ENCODE results near the gene TRMT112. TPM values are rescaled to one million over a fixed set of nuclear protein-coding genes. Genes with fewer than 3 reads are reported as not detected.

TRMT112 gene
- total RNA-seq, 3 donors from 2014 or later, result 206 to 266 (median 262) TPM

DNA sequence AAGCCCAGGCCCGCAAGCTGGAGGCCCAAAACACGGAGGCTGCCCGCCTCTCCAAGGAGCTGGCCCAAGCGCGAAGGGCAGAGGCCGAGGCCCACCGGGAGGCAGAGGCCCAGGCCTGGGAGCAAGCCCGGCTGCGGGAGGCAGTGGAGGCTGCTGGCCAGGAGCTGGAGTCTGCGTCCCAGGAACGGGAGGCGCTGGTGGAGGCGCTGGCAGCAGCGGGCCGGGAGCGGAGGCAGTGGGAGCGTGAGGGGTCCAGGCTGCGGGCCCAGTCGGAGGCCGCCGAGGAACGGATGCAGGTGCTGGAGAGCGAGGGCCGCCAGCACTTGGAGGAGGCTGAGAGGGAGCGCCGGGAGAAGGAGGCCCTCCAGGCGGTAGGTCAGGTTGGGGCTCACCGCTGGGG is 27.4 kb upstream of the TRMT112 start:
- Histone ChIP-seq H3K9me3 (no peaks in the 10 kb centered on the region), H3K4me1 (peaks cover 0 to 4% of the 10 kb centered on the region in 2 donors), H3K27ac (no peak overlapping the region), H3K4me3 (no peak overlapping the region), H3K27me3 (no peaks in the 10 kb centered on the region), H3K36me3 (no peaks in the 10 kb centered on the region)
- DNase-seq (ENCODE audit: low spot score in 2 of 2), result no peak
- intact Hi-C loops (cut with DNase I; ENCODE audit: low total_unique reads), result no loop called here
- TF ChIP-seq POLR2A (IDR thresholded peaks at IDR 0.05) (no peak), CTCF (IDR thresholded peaks at IDR 0.05) (no peak), POLR2AphosphoS5 (IDR thresholded peaks at IDR 0.05) (no peak)

GRCh38 chr11:64343767-64344559 is 26.6 kb upstream of the TRMT112 start:
- H3K9me3 ChIP-seq, result no peaks in the 10 kb centered on the region
- intact Hi-C loops (cut with DNase I; ENCODE audit: low total_unique reads), result no loop called here
- TF ChIP-seq POLR2AphosphoS5 (IDR thresholded peaks at IDR 0.05) (no peak), CTCF (IDR thresholded peaks at IDR 0.05) (no peak), POLR2A (IDR thresholded peaks at IDR 0.05) (no peak)
- no peak overlapping the region for H3K4me3 ChIP-seq
- DNase-seq (ENCODE audit: low spot score in 2 of 2), result no peak
- no peaks in the 10 kb centered on the region for H3K36me3 ChIP-seq
- no peaks in the 10 kb centered on the region for H3K27me3 ChIP-seq
- no peak overlapping the region for H3K27ac ChIP-seq
- peaks cover 0 to 4% of the 10 kb centered on the region in 2 donors for H3K4me1 ChIP-seq

- peak overlapping the region in 2 of 3 donors; percentile 44 to 63 for H3K4me3 ChIP-seq
- intact Hi-C loops (cut with DNase I; ENCODE audit: low total_unique reads), result no loop called here
- no peaks in the 10 kb centered on the region for H3K36me3 ChIP-seq
- peaks cover 0 to 4% of the 10 kb centered on the region in 2 donors for H3K4me1 ChIP-seq
- no peaks in the 10 kb centered on the region for H3K9me3 ChIP-seq
- DNase-seq (ENCODE audit: low spot score in 2 of 2), result no peak
- H3K27ac ChIP-seq, result peak overlapping the region; percentile 75 to 78
- H3K27me3 ChIP-seq, result no peaks in the 10 kb centered on the region
- TF ChIP-seq POLR2A (IDR thresholded peaks at IDR 0.05) (no peak), CTCF (IDR thresholded peaks at IDR 0.05) (no peak), POLR2AphosphoS5 (IDR thresholded peaks at IDR 0.05) (no peak)
Measured at GRCh38 chr11:64342869-64343745, 25.7 kb upstream of the TRMT112 start.

DNA sequence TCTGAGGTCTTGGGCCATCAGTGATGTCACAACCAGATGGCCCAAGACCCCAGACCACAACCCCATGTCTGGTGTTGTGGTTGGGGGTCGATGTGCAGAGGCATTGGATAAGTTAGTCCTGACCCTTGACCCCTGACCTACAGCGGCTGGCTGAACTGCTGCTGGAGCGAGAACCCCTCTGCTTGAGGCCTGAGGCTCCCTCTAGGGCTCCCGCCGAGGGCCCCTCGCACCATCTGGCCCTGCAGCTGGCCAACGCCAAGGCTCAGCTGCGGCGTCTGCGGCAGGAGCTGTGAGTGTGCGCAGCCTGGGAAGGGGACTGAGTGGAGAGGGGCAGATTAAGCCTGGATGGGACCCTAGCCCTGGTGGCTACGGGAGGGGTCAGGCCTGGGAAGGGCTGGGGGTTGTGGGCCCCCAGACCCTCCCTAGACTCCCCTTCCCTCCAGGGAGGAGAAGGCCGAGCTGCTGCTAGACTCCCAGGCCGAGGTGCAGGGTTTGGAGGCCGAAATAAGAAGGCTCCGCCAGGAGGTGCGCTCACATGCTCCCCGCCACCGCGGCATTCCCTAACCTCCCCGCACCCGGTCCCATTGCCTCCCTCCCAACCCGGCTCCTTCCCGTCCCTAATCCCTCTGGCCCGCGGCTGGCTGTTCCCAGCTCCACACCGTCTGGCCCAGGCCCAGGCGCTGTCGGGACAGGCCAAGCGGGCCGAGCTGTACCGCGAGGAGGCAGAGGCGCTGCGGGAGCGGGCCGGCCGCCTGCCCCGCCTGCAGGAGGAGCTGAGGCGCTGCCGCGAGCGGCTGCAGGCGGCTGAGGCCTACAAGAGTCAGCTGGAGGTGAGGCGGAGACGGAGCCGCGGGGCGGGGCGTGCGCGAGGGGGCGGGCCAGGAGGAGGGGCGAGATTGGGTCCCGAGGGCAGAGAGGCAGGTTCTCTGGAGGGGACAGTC is 24.8 kb upstream of the TRMT112 start:
- Histone ChIP-seq H3K36me3 (no peaks in the 10 kb centered on the region), H3K27ac (peak overlapping the region; percentile 75 to 78), H3K9me3 (no peaks in the 10 kb centered on the region), H3K4me3 (peak overlapping the region; percentile 18 to 63 (median 44)), H3K27me3 (no peaks in the 10 kb centered on the region), H3K4me1 (peaks cover 0 to 4% of the 10 kb centered on the region in 2 donors)
- intact Hi-C loops (cut with DNase I; ENCODE audit: low total_unique reads), result no loop called here
- TF ChIP-seq POLR2A (IDR thresholded peaks at IDR 0.05), result no peak
- peak; percentile 25 to 34 (median 33) for TF ChIP-seq CTCF (IDR thresholded peaks at IDR 0.05)
- TF ChIP-seq POLR2AphosphoS5 (IDR thresholded peaks at IDR 0.05), result peak in 1 of 3 donors; percentile 59
- peak; percentile 88 to 89 for DNase-seq (ENCODE audit: low spot score in 2 of 2)
